GM21723 (cell line): ENCODE data around the gene FGF3.

Experiments used
- ATAC-seq: cut with Tn5 transposase; IDR thresholded peaks from one replicate; pipeline ENCODE4 v1.9.1; 2021; ENCODE audit warnings: mild to moderate bottlenecking, moderate library complexity; ENCODE audit not compliant: unreplicated experiment

Gene FGF3

DNA sequence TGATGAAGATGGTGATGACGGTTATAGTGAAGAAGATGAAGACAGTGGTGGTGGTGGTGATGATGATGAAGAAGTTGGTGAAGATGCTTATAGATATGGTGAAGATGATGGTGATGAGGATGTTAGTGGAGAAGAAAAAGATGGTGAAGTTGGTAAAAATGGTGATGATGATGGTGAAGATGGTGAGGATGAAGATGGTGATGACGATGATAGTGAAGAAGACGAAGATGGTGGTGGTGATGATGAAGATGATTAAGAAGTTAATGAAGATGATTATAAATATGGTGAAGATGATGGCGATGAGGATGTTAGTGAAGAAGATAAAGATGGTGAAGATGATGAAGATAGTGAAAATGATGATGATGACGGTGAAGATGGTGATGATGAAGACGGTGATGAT lies 25.2 kb upstream of the FGF3 start:
- ATAC-seq: no peak

GRCh38 chr11:69843529-69843921 lies 24.3 kb upstream of the FGF3 start:
- ATAC-seq: no peak

- no peak for ATAC-seq
These were observed 23.7 kb upstream of the FGF3 start for GRCh38 chr11:69842746-69843528.

DNA sequence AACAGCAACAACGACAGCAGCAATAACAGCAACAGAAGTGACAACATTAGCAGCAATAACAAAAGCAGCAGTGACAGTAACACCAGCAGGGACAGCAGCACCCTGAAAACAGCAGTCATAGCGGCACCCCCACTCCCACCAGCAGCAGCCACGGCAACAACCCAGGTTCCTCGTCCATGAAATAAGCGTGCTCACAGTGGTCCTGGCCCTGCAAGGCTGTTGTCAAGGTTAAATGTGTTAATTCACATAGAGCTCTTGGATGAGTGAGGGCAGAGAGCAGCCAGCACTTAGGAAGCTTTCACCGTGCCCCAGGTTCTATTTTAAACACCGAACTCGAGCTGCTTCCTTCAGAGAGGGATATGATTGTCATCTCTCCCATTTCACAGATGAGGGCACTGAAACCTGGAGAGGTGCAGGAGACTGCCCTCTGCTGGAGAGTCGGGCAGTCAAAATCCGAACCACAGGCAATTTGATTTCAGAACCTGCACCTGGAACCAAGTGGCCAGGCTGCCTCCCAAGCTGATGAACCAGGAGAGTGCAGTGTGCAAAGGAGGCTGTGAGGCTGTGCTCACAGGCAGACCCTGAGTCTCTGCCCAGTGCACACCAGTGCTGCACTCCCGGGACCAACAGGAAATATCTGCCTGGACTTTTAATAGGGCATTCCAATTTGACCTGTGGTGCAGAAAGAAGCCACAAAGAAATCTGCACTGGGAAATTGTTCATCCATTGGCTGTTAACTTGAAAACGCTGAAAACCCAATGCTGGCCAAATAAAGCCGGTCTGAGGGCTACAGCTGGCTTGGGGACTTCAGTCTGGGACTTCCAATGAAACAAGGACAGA lies 22.9 kb upstream of the FGF3 start:
- ATAC-seq: no peak

GRCh38 chr11:69841170-69841858 lies 22.1 kb upstream of the FGF3 start:
- ATAC-seq: no peak

GRCh38 chr11:69840371-69841169 lies 21.4 kb upstream of the FGF3 start:
- ATAC-seq: no peak

GRCh38 chr11:69839516-69839915 lies 20.3 kb upstream of the FGF3 start:
- no peak for ATAC-seq

GRCh38 chr11:69837791-69838190 lies 18.6 kb upstream of the FGF3 start:
- no peak for ATAC-seq

DNA sequence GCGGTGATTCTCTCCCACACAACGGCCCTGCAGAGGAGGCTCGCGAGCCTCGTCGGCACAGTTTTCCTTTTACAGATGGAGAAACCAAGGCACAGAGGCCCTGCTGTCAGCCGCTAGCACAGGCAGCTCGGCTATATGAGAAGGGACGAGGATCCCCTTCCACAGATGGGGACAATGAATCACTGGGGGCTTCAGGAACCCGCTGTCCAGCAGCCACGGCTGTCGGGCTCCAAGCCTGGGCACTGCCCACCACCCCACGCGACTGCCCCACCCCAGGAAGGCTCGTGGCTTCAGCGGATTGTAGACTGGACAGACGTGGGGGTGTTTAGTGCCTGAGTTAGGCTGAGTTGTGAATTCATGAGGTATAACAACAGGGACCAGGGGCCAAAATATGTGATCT lies 17.2 kb upstream of the FGF3 start:
- ATAC-seq: no peak

DNA sequence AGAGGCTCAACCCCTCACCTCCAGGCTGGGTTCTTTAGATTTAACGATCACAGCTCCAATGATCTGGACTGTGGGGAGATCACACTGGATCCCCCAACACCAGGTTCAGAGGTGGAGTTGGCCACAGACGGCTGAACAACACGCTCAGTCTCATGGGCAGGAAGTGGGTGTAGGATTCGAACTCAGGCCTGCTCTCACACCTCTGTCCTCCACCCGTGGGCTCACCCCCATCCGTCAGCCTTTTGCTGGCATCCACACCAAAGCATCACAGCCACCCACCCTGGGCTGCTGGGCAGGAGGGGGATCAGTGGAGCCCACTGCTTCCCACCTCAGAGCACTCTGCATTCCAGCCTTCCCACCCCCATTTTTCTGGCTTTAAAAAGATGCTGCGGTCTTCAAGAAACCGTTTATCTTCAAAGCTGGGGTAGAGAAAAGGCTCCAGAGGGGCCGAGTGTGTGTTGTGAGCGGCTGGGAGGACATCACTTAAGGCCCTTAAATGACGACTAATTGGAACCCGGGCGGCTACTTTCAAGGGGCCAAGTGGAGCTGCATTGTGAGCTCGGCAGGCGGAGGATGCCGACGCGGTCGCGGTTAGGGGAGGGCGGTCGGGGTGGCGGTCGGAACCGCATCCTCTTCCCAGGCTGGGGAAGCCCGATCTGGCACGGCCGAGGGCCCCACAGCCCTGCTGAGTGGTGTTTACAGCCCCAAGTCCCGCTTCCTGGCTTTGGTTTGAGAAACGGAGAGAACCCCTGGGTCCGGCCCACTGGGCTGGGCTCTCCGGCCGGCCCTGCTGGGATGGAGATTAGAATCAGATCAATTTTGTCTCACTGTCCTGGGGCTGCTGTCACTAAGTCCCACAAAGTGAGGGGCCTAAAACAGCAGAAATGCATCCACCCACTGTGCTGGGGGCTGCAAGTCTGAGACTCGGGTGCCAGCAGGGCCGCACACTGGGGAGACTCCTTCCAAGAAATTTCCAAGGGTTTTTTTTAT lies 15.9 kb upstream of the FGF3 start:
- ATAC-seq: no peak

GRCh38 chr11:69834251-69834650 lies 15.0 kb upstream of the FGF3 start:
- ATAC-seq: no peak

DNA sequence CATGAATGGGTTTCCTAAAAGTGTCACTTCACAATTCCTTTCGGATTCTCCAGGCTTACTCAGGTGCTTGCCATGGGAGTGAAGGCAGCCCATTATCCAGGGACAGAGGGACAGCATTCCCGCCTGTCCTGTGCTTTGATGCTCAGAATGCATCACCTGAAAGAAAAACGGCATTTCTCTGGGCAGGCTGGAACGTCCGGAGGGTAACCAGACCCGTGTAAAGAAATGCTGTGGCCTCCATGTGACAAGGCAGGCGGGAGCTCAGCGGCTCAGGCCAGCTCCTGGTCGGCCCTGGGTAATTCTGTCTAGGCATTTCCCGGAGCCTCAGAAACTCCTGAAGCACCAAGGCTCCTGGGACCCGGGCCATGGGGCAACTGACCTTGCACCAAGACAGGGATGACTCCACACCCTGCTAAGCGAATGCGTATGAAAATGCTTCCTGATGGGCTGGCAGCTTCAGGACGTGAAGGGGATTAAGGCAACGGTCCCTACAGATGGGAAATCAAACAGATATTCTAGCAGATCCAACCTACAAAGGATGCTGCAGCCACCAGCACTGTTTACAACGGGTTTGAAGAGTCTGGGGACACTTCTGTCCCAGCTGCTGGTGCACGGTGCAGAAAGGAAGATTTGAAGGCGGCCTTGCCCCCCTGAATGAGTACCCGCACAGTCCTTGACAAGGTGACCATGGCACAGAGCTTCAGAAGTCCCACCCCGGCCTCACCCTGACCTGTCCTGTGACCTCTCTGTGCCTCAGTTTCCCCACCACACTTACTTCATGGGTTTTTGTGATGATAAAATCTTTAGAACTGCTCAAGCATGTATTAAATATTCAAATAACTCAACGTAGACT lies 13.6 kb upstream of the FGF3 start:
- ATAC-seq: no peak

- no peak for ATAC-seq
These were observed 12.8 kb upstream of the FGF3 start for GRCh38 chr11:69831985-69832384.

DNA sequence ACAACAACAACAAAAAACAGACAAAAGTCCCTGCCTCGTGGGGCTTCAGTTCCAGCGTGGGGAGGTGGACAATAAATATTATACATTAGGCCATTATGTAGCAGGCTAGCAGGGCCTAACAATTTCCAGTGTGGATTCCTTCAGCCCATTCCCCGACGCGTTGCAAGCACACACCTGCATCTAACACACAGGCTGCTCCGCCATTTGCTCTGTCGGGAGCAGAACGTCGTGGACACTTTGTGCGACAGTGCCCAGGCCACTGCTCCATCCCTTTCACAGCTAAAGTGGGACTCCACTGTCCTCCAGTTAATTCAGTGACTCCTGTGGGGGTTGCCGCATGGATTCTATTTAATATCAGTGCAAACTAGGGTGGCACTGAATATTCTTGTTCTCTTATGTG lies 10.9 kb upstream of the FGF3 start:
- ATAC-seq: no peak

GRCh38 chr11:69828971-69829344 lies 9.7 kb upstream of the FGF3 start:
- ATAC-seq: no peak

- no peak for ATAC-seq
These were observed 9.2 kb upstream of the FGF3 start for GRCh38 chr11:69828276-69828970.

DNA sequence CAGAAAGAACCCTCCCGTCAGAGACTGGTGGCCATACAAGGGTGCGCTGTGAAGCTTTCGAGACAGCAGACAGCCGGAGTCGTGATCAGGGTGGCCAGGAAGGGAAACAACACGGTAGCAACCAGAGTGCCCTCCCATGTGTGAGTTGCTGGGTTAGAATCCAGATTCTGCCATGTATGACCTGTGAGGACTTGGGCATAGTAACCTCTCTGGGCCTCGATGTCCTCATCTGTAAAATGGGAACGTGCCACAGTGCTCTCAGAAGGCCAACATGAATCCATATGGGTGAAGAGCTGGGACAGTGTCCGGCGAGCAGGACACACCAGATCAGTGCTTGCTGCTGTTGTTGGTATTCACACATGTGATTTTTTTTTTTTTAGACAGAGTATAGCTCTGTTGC lies 7.6 kb upstream of the FGF3 start:
- ATAC-seq: no peak

GRCh38 chr11:69825941-69826340 lies 6.7 kb upstream of the FGF3 start:
- no peak for ATAC-seq
